NCI-H2227 treated with DMSO at 0.1 percent for 48 hours (cell line): ENCODE measurements around the gene RBFOX1.

Experiments
- DNase-seq: peaks from one replicate; lab custom pipeline; 2025; lab: John Stamatoyannopoulos, UW

The RBFOX1 gene

DNA sequence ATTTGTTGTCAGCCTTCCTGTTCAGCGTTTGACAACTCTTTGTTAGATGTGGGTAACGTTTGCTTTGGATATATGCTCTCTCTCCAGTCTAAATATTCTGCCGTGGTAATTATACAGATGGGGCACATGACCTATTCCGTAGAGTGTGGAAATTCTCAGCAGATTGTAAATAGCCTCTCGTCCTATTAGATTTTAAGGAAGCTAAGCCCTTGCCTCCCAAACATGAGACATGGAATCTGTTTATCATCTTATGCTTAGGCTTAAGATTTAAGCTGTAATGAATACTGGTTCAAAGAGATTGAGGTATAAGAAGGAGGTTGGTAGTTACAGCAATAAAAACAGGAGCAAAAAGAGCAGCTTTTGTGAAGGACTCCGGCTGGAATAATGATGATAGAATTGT is 87.4 kb downstream of the RBFOX1 start:
- DNase-seq: no peak

DNA sequence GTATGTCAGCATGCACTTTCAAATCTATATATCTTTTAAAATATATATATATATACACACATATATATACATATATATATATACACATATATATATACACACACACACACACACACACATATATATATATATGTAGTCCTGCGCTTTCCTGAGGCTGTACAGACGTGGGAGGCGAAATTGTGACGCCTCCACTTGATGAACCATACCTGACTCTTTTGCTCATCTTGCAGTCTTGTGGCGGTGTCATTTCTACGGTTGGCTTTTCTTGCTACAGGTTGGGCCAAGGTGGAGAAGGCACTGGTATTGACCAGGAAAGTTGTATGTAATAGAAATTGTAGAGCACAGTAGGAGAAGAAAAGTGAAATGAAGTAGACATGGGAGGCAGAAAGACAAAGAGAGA is 88.2 kb downstream of the RBFOX1 start:
- DNase-seq: no peak

DNA sequence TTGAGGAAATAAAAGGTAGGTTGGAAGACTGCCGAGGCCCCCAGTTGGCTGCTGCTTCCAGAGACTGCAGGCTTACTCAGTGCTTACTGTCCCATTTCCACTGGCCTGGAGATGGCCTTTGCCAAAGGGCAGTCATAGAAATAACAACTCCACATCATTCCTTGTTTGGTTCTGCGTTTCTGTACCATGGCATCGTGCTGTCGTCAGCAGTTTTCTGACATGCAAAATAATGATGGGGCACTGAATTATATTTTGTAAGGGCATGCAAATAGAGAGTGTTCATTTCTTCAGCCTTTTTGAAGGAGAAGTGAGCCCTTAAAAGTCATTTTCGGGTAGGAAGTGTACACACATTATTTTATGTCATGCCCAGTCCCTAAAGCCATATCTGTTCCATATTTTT is 88.9 kb downstream of the RBFOX1 start:
- no peak for DNase-seq

DNA sequence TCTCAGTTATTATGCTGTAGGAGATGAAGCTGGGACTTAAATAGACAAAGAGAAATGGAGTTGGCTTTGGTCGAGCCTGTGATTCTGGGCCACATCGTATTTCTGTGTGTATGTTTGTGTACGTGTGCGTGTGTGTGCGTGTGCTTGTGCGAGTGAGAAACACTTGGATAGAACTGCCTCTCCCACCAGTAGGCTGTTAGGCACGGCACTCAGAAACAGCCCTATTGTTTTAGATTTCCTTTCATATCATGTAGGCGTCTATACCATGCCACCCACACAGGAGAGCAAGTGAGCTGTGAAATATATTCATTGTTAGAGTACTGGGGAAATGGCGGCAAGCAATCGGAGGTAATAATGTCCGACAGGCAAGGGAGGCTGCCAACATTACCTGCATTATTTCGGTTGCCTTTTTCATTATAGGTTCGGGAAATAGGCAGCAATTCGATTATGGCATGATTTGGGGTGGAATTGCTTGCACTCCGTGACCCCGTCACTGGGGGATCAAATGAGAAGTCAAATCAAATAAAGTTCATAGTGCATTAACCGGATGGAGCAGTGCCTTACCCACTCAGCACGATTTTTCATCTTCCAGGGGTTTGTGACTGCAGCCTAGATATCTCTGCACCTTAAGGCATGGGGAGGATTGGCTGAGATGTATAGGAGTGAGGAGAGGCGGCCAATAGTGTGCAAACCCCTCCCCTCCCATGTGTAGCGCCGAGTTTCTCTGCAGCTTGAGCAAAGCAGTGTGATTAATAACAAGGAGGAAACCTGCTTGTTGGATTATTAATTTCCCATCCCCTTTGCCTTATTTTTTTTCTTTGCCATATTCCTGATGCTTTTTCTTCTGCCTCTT is 89.6 kb downstream of the RBFOX1 start:
- no peak for DNase-seq

DNA sequence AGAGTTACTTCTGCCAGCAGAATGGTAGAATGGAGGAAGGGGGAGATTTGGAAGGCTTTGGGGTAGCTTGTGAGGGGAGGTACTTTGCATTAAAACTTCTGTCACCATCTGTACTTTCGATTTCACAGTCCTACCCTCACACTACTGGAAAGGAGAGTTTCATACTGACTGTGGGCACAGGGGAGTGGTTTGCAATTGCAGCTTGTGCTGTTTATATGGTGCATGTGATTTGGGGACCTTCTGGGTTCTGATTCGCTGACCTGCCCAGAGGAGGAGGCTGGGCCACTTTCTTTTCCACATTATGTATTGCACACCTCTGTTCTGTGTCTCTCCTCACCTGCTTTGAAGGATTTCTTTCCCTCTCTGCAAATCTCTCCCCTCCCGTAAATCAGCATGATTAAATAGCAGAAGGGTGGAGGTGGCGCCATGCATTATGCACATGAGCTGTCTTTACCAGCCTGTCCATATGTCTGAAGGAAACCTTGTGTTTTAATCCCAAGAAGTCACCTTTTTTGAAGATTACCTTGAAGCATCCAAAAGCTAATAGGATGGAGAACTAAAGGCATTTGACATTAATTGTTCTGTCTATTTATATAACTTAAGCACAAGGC is 90.9 kb downstream of the RBFOX1 start:
- DNase-seq: no peak

DNA sequence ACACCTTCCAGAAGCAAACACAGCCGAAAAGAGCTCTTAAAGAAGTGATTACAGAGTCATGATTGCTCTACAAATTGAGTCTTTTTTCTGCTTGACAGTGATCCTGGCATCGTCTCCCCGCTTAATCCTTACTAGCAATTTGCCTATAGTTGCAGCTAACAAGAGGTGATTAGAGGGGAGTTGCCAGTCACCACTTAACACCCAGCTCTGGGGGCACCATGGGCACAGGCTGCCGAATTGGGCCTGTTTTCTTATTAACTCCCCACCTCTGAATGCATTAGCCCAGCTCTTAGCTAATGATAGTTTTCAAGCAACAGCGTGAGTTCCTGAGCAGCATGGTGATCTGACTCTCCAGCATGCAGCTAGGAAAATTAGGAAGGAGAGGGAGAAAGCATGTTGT is 93.5 kb downstream of the RBFOX1 start:
- DNase-seq: peak; percentile 98

DNA sequence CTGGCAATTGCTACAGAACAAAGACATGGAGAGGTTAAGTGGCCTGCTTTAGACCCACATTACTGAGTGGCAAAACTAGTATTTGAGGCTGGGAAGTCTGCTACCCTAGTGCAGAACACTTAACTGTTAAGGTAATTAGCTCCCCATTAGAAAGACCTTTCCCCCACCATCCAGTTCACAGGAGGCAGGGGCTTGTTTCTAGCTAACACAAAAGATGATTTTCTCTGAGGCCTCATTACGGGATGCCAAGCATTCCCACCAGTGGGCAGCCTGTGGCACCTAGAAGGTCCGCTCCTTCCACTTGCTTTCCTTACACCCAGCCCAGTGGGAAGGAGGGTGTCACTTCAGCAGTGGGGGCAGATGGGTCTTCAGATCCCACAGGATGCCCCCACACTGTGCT is 99.1 kb downstream of the RBFOX1 start:
- peak; percentile 5 for DNase-seq

DNA sequence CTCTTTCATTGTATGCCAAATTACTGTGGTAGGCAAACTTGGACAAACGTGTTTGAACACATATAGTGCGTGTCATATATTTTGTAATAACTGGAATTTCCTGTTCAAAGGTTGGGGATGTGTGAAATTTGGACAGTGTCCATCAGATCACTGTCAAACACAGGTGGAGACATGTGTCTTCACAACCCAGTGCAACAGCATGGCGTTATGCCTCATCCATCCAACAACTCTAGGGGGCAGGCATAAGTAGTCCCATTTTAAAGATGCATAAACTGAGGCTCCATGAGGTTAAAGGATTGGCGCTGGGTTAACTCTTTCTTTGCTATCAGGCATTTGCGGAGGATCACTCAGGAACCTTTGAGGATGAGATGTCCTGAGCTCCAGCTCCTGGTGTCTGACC is 103.7 kb downstream of the RBFOX1 start:
- DNase-seq: no peak

DNA sequence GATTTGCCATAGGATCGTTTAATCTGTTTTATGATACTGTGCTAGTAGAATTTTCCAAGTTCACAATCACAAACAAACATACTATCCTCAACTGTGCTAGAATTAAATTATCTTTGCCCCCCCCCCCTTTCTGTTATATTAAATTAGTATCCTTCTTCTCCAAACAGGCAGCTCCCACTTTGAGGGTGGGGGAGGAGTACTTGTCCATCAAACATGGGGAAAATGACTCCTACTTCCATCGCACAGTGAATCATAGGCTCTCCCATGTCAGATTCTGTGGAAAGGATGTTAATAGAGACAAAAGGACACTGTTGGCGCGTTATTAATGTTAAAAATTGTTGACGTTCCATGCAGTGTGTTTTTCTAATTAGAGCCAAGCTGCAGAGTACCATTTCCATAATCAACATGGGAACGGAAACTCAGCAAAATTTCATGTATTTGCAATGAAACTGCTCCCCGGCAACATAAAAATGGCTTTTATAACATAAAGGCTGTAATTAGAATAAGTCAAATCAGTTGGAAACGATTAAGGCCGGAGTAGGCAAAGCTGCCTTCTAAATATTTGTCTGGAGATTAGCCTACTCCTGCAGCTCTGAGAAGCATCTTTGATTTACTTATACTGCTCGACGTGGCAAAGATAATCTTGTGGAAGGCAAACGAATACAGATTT is 104.6 kb downstream of the RBFOX1 start:
- DNase-seq: no peak

DNA sequence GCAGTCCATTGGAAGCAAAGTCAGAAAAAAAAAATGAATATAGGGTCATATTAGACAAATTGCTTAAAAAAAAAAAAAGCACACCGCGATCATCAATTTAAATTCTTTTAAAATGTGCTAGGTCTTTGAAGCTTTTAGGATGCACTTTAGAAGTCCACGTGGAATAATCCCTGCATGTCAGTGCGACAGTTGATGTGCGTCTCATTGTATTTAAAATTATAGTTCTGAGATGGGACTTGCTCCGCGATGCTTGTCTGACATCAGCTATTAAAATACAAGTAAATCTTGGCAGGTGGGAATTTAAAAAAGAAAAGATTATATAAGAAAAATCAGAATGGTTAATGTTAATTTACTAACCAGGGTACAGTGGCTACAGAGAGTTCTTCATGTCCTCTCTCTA is 105.2 kb downstream of the RBFOX1 start:
- peak; percentile 3 for DNase-seq

DNA sequence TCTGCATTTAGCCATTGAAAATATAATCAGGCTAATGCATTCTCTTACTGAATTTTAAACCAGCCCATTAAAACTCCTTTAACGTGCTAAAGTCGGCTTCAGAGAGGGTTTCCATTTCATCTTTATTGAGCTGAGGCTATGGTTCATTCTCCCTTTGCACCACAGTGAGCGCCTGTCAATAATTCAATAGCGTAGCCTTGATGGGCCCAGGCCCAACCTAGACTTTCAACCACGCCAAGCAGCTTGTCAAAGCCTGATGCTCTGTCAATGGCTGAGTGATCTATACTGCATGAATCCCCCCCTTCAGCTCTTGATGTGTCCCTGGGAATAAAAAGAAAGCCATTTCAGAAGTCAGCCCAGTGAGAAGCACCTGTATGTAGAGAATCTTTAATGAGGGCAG is 106.0 kb downstream of the RBFOX1 start:
- no peak for DNase-seq

DNA sequence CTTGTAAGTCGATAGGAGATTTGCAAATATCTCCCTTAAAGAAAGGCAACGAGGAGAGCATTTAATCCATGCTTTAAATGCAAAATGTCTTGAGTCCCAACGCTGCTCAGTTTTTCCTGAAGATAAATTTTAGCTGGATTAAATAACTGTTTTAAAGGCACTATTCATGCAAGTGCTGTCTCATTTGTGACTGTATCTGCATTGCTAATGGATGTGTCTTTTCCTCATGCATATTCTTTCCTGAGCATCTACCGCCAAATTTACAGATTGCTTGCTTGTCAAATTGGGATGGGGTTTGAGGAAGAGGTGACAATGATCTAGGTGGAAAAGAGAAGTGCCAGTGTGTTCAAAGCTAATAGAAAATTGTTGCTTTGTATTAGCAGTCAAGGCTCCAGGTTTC is 106.9 kb downstream of the RBFOX1 start:
- no peak for DNase-seq

DNA sequence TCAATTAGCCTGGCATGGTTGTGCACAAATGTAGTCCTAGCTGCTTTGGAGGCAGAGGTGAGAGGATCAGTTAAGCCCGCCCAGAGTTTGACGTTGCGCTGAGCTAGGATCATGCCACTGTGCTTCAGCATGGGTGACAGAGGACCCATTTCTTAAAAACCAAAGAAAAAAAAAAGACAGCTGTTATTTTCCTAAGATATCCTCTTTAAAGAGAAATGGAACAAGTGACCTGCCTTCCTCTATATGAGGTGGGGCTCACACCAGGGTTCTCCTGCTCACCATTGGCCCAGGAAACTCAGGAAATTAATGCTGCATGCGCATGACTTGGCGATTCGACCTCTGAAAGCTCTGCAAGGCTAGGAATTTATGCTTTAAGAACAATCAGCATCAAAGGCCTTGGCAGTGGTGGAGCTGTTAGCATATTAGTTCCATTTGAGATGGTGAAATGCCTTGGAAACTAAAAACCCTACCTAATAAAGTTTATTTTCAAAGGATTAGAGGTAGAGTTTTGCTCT is 108.3 kb downstream of the RBFOX1 start:
- no peak for DNase-seq

DNA sequence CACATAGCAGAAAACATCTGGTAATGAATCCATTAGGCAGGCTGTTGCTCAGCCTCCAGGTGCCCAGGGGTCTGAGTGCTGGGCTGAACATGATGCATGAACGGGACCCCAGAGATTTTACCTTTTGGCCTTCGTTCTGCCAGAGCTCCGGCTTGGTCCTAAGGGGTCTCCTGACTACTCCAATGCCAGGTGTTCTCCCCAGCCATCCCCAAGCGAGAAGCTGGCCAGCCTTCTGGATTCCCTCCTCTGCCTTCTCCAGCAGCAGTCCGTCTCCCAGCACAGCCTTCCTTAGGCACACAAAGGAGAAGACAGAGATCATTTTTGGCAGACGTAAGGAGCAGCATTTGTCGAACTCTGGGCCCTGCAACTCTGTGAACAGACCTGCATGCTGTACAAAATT is 109.4 kb downstream of the RBFOX1 start:
- DNase-seq: no peak

DNA sequence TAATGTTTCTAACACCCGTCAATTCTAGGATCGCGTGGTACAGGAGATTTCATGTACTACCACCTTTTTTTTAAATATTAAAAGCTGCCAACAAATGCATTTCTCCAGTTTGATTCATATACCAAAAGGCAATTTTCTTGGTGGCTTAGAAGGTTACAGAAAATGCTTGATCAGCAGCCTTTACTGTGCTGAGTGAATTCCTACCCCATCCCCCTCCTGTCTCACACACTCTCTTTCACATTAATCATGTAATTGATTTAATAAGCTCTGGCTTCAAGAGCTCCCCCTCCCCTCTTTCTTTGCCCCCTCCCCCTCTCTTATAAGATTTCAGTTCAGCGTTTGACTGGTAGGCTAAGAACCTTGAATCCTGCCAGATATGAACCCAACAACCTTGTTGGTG is 110.5 kb downstream of the RBFOX1 start:
- no peak for DNase-seq

DNA sequence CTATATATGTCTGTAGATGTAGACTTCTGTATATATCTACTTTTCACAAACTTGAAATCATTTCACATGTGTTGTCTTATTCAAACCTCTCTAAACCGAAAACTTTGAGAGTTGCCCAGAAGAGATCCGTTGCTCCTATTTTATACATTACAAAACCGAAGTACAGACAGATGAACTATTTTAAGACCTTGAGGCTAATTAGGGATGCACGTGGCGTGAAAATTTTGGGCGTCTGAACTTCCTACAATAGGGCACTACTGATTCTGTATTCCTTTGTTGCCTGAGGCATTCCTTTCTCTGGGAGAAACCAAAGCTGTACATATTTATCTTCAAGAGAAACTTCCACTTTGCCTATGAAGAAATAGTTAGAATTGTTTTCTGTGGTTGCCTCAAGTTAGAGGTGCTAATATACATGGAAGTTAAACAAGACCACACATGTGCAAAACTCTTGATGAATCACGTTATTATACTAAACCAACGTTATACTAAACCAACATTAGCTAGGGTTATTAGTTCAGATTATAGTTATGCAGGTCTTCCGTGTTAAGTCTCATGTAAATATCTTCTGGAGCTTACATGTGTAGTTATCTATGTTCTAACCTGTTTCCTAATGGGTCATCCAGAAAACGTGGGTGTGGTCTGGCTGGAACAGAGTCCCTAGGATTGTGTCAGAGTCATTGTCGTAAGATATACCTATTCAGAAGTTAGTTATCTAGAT is 111.2 kb downstream of the RBFOX1 start:
- DNase-seq: no peak

DNA sequence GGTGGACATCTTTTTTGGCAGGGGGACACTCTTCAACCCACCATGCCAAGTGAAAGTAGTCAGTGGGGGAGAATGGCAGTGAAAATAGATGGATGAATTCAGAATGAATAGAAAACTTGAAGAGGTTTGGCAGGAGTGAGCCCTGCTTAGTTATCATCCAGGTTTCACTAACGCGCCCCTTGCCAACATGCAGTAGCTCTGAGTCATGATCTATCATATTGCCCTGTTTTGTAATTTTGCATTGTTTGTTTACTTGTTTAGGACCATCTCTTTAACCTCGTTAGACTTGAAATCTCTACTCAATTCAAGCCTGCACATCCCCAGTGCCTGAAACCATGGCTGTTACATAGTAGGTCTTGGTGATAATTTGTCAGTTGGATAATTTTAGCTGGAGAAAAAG is 116.7 kb downstream of the RBFOX1 start:
- no peak for DNase-seq

DNA sequence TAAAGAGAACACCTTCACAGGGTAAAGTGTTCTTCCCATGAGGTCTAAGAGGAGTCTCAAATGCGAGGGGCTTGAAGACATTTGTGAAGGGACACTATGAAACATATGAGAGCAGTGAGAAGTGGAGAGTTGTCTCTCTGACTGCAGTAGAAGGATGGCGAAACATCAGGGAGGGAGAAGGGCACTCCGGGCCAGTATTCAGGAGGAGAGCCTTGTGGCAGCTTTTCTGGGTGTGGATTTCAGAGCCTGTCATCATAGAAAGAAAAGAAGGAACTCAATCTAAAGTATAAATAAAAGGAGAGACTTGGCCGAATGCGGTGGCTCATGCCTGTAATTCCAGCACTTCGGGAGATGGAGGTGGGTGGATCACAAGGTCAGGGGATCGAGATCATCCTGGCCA is 117.2 kb downstream of the RBFOX1 start:
- no peak for DNase-seq

DNA sequence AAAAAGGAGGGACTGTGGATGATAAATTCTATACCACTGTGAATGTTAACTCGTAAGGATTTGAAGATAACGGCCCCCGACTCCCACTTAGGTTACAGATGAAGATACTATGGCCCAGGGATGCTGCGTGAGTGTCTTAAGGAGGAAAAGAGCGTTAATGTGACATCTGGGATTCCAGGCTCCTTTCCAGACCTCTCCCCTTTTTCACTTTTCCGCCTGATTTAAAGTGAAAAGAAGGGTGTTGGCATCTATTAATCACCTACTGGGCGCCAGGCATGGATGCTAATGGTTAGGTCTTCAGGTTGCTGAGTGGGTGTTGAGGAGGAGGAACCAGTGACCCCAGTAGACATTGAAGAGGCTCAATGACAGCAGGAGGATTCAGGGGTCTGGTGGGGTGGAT is 117.8 kb downstream of the RBFOX1 start:
- DNase-seq: no peak

DNA sequence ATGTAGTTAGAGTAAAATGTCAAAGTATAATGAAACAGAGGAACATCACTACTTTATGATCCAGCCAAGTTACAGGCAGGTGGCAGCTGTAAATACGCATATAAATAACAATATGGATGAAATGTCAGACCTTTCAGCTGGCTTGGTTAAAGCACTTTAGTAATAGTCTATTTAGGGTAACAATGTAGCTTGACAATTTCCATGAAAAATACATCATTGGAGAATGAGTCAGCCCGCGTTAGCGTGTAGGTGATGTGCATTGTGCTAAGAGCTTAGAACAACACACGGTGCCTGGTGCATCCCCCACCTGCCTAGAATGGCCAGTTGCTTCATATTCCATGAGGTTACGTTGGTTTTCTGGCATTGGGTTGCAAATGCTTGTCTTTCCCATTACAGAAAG is 119.4 kb downstream of the RBFOX1 start:
- no peak for DNase-seq

DNA sequence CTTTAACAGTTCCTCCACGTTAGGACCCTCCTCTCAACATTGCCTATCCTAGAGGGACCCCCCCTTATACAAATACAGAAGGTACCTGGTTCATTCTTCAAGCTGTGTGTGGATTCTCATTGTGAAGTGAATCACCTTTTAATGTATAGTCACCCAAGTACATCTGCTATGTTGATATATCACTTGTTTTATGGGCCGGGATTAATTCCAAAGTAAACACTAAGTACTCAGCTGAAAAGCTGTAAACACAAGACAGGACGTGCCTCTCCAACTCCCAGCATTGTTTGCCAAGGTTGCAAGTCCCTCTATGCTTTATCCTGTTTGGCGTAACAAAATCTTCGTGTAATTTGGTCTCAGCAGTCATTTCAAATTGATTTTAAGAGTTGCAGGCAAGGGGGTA is 123.6 kb downstream of the RBFOX1 start:
- DNase-seq: no peak

DNA sequence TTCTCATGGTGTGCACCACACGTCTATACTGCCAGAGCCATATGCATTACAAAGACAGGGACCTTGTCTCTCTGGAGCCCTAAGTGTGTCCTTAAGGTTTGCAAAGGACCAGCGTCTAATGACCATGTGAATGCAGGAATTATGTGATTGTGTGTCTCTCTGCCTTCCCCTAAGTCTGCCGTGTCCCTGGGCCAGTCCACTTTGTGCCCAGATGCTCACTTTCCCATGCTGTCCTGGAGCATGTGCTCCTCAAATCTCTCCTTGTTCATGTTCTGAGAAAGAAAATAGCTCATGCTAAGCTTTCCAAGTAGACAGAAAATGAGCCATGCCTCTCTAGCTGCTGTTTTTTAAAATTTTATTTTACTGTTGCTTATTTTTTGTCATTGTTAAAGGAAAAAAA is 125.5 kb downstream of the RBFOX1 start:
- DNase-seq: no peak
